ENCODE data around the gene NBEAL1.
"Not testable (repeated sequence)": the region's sequence is repeated elsewhere in the genome, so short reads cannot be mapped to it uniquely, and the experiment has no call there.

NBEAL1 gene

DNA sequence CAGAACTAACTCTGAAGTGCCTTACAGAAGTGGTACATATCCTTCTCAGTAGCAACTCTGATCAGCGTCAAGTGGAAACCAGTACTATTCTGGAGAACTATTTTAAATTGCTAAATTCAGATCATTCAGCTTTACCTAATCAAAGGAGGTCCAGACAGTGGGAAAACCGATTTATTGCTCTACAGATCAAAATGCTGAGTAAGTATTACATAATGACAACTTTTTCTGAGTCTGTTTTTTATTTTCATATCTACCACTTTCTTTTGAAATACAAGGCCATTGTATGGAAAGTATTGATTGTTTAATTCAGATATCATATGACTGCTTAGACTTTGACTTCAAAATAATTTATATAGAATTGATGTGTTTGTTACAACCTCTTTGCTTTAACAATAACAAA, 68.7 kb downstream of the NBEAL1 start:
- no peak for DNase-seq (ENCODE audit: low read depth)
- no peak overlapping the region for H3K4me3 ChIP-seq (ENCODE audit: low read length)
- TF ChIP-seq, protein P1, sequence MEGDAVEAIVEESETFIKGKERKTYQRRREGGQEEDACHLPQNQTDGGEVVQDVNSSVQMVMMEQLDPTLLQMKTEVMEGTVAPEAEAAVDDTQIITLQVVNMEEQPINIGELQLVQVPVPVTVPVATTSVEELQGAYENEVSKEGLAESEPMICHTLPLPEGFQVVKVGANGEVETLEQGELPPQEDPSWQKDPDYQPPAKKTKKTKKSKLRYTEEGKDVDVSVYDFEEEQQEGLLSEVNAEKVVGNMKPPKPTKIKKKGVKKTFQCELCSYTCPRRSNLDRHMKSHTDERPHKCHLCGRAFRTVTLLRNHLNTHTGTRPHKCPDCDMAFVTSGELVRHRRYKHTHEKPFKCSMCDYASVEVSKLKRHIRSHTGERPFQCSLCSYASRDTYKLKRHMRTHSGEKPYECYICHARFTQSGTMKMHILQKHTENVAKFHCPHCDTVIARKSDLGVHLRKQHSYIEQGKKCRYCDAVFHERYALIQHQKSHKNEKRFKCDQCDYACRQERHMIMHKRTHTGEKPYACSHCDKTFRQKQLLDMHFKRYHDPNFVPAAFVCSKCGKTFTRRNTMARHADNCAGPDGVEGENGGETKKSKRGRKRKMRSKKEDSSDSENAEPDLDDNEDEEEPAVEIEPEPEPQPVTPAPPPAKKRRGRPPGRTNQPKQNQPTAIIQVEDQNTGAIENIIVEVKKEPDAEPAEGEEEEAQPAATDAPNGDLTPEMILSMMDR (IDR thresholded peaks at IDR 0.05; ENCODE audit: insufficient read depth, low read depth, low read length, missing control alignments), result no peak

DNA sequence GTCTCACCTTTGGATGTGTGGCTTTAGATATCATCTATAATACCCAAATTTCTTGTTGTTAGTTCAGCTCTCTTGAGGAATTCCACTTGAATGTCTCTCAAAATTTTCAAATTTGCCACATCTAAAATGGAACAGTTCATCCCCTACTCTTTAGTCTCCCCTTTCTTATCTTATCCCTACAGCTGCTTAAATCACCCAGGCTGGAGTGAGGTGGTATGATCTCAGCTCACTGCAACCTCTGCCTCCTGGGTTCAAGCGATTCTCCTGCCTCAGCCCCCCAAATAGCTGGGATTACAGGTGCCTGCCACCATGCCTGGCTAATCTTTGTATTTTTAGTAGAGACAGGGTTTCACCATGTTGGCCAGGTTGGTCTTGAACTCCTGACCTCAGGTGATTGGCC, 71.7 kb downstream of the NBEAL1 start:
- H3K4me3 ChIP-seq (ENCODE audit: low read length); DNase-seq (ENCODE audit: low read depth): not testable (repeated sequence)

DNA sequence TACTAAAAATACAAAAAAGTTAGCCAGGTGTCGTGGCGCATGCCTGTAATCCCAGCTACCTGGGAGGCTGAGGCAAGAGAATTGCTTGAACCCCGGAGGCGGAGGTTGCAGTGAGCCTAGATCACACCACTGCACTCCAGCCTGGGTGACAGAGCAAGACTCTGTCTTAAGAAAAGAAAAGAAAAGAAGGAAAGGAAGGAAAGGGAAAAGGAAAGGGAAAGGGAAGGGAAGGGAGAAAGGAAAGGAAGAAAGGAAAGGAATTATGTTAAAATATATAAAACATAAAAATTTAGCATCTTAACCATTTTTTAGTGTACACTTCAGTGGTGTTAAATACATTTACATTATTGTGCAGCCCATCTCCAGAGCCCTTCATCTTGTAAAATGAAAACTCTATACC, 76.0 kb downstream of the NBEAL1 start:
- H3K4me3 ChIP-seq (ENCODE audit: low read length); DNase-seq (ENCODE audit: low read depth): not testable (repeated sequence)

DNA sequence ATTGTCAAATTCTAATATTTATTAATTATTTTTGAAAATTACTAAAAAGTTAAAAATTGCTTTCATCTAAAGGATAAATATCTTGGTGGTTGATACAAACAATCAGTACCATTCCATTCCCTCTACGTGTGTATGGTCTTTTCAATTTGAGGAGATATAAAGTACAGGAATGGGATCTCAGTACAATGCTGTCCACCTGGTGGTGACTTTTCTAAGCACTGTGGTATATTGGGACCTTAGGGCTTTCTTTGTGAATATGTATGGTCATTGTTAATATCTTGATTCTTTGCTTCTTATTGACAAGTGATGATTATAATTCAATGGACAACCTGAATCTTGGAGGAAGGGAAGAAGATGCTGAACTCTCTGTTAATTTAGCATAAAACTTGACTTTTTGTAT, 83.1 kb downstream of the NBEAL1 start:
- peak; percentile 13 for DNase-seq (ENCODE audit: low read depth)

DNA sequence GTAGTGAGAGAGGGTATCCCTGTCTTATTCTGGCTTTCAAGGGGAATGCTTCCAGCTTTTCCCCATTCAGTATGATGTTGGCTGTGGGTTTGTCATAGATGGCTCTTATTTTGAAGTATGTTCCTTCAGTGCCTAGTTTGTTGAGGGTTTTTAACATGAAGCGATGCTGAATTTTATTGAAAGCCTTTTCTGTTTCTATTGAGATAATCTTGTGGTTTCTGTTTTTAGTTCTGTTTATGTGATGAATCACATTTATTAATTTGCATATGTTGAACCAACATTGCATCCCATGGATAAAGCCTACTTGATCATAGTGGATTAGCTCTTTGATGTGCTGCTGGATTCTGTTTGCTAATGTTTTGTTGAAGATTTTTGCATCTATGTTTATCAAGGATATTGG, 87.7 kb downstream of the NBEAL1 start:
- H3K4me3 ChIP-seq (ENCODE audit: low read length); DNase-seq (ENCODE audit: low read depth): not testable (repeated sequence)

More for the DNA sequence above, 83.1 kb downstream of the NBEAL1 start:
- TF ChIP-seq, protein P1 (IDR thresholded peaks at IDR 0.05; ENCODE audit: insufficient read depth, low read depth, low read length, missing control alignments), result peak; percentile 33
- H3K4me3 ChIP-seq (ENCODE audit: low read length), result no peak overlapping the region

DNA sequence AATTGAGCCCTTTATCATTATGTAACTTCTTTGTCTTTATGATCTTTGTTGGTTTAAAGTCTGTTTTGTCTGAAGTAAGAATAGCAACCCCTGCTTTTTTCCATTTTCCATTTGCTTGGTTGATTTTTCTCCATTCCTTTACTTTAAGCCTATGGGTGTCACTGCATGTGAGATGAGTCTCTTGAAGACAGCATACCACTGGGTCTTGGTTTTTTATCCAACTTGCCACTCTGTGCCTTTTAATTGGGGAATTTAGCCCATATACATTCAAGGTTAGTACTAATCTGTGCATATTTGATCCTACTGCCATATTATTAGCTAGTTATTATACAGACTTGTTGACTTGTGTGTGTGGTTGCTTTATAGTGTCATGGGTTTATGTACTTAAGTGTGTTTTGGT, 89.6 kb downstream of the NBEAL1 start:
- TF ChIP-seq, protein P1 (IDR thresholded peaks at IDR 0.05; ENCODE audit: insufficient read depth, low read depth, low read length, missing control alignments), result no peak
- no peak overlapping the region for H3K4me3 ChIP-seq (ENCODE audit: low read length)
- DNase-seq (ENCODE audit: low read depth), result no peak

DNA sequence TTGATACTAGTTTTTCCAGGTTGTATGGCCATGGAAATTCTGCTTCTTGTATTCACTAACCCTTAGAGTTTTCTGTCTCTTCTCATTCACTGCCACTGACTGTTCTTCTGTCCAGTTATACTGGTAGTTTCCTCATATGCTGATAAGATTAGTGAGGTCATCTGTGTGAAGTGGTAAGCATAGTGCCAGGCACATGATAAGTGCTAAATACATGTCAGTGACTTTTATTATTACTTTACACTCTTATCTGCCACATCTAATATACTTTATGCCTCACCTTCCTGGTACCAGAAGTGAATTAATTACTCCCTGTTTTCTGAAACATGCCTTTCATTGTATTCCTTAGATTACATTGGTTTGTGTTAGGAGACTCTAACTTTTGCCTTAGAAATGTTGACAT, 91.3 kb downstream of the NBEAL1 start:
- no peak overlapping the region for H3K4me3 ChIP-seq (ENCODE audit: low read length)
- DNase-seq (ENCODE audit: low read depth), result peak; percentile 15
- TF ChIP-seq, protein P1 (IDR thresholded peaks at IDR 0.05; ENCODE audit: insufficient read depth, low read depth, low read length, missing control alignments), result no peak

DNA sequence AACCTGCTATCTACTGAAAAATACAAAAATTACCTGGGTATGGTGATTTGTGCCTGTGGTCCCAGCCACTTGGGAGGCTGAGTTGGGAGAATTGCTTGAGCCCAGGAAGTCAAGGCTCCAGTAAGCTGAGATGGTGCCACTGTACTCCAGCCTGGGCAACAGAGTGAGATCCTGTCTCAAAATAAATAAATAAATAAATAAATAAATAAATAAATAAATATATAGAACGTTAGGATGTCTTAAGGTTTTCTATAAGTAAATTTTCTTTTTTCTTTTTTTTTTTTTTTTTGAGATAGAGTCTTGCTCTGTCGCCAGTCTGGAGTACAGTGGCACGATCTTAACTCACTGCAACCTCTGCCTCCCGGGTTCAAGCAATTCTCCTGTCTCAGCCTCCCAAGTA, 95.8 kb downstream of the NBEAL1 start:
- not testable (repeated sequence) for DNase-seq (ENCODE audit: low read depth); H3K4me3 ChIP-seq (ENCODE audit: low read length)

DNA sequence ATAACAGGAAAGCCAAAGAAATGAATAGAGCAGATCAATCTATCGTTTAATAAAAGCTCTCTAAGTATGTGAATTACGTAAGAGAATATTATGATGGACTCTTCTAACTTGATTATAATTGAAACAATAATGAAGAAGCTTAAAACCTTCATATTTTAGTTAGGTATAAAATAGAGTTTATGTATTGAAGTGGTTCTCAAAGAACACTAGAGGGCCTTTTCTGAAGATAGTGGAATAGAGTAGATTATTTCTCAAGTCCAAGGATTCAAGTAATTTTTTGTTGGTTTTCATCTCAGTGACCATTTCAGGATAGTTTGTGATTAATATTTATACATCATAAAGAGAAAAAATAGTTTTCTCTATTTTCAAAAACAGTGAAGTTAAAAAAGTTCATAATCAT, 97.7 kb downstream of the NBEAL1 start:
- TF ChIP-seq, protein P1 (IDR thresholded peaks at IDR 0.05; ENCODE audit: insufficient read depth, low read depth, low read length, missing control alignments), result no peak
- H3K4me3 ChIP-seq (ENCODE audit: low read length), result no peak overlapping the region
- DNase-seq (ENCODE audit: low read depth), result no peak

DNA sequence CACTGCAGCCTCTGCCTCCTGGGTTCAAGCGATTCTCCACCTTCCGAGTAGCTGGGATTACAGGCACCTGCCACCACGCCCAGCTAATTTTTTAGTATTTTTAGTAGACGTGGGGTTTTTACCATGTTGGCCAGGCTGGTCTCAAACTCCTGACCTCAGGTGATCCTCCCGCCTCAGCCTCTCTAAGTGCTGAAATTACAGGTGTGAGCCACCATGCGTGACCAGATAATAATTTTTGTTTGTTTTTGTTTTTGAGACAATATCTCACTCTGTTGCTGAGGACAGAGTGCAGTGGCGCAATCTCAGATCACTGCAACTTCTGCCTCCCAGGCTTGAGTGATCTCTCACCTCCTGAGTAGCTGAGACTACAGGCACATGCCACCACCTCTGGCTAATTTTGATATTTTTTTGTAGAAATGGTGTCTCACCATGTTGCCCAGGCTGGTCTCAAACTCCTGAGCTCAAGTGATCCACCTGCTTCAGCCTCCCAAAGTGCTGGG, 100.6 kb downstream of the NBEAL1 start:
- not testable (repeated sequence) for DNase-seq (ENCODE audit: low read depth); H3K4me3 ChIP-seq (ENCODE audit: low read length)

All from epithelial cell of esophagus (primary cell).